DMS53 treated with DMSO at 0.1 percent for 48 hours (cell line): ENCODE measurements around the gene TOX3.

Experiments used
- DNase-seq: peaks from one replicate; lab custom pipeline; 2025; ENCODE audit not compliant: unreplicated experiment; lab: John Stamatoyannopoulos, UW

The TOX3 gene

DNA sequence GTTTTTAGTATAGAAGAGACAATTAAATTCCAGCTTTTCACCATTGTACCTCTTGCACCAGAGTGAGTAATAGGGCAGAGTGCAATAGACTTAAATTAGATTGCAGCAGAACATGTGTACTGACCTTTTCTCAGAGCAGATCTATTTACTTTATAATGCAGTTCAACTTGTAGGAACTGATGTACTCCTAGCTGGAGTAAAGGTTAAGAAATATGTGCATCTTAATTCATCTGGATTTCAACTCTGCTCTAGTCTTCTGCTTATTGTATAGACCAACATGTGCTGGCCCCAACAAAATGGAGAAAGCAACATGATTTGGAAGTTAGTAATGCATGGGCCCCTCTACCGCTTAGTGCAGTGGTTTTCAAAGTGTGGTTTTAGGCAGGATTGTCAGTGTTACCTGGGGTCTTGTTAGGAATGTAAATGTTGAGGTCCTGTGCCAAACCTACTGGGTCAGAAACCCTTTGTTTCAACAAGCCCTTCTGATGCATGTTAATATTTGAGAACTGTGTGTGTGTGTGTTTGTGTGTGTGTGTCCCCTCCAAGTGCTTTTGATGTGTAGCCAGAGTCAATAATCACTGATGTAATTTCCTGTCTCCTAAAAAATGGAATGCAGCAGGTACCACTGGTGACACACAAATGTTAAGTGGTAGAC, 138.6 kb downstream of the TOX3 start:
- DNase-seq = peak; percentile 71

DNA sequence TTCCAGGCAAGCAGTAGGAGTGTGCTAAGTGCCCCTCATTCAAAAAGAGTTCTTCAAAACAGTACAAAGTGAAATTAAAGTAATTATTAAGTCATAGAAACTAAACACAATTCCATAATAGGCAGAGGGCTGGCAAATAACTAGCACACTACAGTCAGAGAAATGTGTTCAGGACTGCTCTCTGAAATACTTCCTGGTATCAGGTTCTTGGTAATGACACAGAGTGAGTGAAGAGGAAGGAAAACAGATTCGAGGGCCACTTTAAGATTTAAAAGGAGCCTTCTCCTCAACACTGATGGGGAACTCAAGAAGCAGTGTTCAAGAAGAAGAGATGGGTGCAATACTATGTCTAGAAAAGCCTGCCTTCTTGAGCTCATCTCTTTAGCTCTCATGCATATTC, 139.2 kb downstream of the TOX3 start:
- DNase-seq = peak; percentile 76

DNA sequence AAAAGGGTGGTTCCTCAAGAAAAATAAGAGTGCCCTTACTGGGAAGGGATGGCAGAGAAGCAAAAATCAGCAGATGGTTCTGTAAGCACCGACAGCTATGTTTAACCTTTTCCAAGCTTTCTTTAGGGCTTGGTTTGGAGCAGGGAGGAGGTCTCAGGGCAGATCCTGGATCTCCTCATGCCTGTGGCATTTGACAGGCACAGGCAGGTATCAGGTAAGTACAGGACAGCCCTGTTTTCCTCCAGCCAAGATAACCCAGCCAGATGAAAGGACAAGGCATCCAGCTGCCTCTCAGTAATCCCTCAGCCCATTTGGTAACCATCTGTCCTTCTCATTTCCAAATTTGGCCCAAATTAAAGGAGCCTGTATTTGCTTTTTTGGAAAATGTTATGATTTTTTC, 141.5 kb downstream of the TOX3 start:
- DNase-seq = no peak

DNA sequence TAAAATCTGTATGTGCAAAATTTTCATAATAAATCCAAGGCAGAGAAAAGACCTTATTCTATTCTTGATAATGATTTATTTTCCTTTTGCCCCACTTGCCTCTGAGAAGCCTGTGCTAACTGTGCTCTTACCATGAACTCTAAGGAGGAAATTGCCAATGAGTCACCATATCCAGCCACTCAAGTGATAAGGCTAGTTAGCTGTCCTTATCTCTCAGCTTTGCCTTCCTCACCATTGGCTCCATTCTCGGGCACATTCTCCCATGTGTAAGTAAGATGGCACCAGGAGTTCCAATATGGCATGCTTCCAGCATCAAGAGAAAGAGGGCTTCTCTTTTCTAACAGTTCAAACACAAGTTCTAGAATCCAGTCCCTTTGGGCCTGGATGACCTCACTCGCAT, 142.4 kb downstream of the TOX3 start:
- DNase-seq = peak; percentile 20

DNA sequence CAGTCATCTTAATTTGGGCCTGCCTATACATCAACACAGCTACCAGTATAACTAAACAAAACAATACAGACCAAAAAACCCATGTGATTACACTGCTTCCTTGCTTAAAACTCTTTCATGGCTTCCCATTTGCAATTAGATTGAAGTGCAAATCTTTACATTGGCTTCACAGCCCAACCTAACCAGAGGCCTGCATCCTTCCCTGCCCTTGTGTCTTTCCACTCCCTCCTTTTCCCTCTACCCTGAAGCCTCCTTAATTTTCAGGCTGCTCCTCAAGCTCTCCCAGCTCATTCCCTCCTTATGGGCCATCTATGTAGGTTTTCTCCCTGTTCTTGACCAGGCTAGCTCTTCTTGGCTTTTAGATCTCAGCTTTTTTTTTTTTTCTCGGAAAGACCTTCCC, 147.8 kb downstream of the TOX3 start:
- no peak for DNase-seq

DNA sequence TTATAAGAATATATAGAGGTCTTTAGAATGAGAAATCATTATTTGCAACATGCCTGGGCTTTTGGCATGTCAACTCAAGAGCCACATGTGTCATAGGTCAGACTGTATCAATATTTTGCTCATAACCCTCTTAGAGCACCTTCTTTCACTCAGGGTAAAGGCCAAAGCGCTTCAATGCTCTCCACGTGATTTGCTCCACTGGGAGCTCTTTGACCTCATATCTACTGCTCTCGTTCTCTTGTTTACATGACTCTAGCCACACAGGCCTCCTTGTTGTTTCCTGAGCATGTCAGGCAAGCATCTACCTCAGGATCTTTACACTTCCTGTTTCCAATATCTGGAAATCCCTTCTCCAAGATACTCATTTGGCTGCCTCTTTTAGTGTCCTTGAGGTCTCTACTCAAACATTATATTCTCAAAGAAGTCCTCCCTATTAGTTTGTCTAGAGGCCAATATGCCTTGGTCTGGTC, 148.4 kb downstream of the TOX3 start:
- peak; percentile 45 for DNase-seq

DNA sequence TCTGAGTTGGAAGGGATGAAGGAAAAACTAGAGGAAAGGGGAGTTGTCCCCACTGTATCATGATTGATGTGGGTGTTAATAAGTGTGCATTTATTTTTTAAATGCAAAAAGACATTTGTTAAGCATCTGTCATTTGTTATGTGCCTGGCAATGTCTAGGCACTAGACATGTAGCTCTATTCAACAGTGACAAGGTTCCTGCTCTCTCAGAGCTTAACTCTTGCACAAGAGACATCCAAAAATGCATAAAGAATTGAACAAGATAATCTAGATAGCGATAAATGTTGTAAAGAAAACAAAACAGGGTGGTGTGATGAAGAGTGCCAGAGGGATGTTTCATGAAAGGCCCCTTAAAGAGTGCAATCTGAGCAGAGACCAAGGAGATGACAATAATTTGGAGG, 148.9 kb downstream of the TOX3 start:
- no peak for DNase-seq

DNA sequence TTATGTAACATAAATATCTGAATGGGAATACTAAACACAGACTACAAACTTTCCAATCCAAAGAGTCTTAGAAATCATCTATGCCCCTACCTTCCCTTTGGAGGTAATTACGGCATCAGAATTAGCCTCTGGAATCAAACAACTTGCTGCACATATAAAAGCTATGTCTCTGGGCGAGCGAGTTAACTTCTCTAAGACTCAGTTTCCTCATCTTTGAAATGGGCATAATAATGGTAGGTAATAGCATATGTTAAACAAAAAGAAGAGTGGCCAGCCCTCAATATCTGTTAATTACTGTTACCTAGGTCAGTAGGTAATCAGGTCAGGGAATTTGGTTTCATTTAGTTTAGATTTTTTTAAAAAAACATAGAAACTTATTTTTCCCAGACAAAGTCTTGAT, 153.5 kb downstream of the TOX3 start:
- DNase-seq = no peak

DNA sequence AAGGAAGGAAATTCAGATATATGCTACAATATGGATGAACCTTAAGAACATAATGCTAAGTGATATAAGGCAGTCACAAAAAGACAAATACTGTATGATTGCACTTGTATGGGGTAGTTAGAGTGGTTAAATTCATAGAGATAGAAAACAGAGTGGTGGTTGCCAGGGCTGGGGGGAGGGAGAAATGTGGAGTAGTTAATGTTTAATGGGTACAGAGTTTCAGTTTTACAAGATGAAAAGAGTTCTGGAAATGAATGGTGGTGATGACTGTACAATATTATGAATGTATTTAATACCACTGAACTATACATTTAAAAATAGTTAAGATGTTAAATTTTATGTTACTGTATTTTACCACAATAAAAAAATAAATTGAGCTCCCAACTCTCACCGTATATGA, 157.9 kb downstream of the TOX3 start:
- peak; percentile 46 for DNase-seq
